GM21447 (cell line): ENCODE data around the gene SMARCC1.

Experiments used
- ATAC-seq: cut with Tn5 transposase; IDR thresholded peaks from one replicate; pipeline ENCODE4 v1.9.1; 2021; ENCODE audit not compliant: unreplicated experiment

The SMARCC1 gene

DNA sequence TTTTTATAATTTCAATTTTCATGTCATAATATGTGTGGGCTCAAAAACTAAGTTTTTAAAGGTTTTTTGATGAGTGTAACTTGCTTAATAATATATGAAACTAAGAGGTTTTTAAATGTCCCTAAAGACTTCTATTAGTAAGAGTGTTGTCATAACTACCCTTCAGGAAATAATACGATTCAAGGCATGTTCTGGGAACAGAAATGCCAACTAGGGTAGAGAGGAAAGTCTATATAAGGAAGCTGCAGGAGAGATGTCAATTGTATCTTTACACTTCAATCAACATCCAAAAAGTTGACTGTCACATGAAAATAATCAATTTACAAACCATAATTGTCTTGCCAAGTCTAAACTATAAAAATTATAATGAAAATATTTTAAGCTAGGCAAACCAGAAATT is 76.3 kb downstream of the SMARCC1 start:
- no peak for ATAC-seq

GRCh38 chr3:47704237-47704612 is 77.5 kb downstream of the SMARCC1 start:
- ATAC-seq: no peak

GRCh38 chr3:47701388-47701787 is 80.3 kb downstream of the SMARCC1 start:
- ATAC-seq: no peak

DNA sequence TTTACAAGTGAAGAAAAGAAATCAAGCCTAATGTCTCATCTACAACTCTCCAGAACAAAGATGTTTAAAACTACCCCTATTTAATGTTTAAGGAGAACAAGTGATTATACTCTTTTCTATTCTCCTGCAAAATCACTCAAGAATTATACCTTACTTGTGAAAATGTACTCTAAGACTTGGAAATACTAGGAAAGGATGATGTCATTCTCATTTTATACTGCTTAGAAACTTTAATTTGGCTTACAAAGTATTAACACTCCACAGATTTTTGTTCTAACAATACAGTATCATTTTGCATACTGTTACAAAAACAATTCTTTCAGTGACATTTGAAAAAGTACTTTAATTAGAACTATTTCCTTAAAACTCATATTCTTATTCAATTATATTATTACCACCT is 89.5 kb downstream of the SMARCC1 start:
- no peak for ATAC-seq

- no peak for ATAC-seq
These were observed 93.2 kb downstream of the SMARCC1 start for GRCh38 chr3:47688488-47688887.

DNA sequence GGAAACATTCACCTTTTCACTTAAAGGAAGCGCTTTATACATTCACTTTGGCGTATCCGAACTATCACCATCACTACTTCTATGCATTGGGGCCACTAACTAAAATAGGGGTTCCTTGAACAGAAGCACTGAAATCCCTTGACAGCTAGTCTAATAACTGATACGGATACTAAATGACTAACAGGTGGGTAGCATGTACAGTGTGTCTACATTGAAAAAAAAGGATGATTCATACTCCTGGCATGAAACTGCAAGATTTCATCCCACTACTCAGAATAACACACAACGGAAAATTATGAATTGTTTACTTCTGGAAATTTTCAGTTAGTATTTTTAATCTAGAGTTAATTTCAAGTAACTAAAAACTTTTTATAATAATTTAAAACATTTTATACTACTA is 96.7 kb downstream of the SMARCC1 start:
- ATAC-seq: no peak

GRCh38 chr3:47681016-47681415 is 100.7 kb downstream of the SMARCC1 start:
- ATAC-seq: no peak

DNA sequence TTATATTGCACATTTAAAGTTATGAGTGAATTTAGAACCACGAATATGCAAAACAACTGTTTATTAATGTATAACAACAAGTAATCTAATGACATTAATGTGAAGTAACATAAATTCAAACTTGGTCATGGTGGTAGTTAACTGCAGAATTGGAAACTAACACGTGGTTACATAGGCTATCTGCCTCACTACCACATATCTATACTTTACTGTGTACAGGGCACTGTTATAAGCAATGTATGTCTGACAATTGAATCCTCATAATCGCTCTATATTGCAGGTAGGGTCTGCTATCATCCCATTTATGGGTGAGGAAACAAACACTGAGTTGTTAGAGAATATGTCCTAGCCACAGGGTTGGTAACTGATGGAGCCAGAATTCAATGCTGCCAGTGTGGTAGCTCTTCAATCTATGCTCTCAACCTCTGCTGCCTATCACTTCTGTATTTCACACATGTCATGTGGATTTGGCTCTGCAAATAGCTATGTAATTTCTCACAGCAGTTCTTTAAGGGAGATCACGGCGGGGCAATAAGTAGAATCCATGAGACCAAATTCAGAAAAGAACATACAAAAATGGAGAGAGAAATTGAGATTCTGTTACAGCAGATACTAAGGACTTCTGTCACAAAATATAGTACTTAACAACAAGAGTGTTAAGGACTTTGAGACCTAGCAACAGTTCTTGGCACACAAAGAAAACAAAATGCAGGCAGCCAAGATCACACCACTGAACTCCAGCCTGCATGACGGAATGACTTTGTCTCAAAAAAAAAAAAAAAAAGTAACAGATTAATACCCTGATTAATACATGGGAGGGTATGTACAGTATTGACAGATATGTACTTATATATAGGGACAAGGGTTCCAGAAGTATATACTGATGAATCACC is 103.0 kb downstream of the SMARCC1 start:
- ATAC-seq: no peak

DNA sequence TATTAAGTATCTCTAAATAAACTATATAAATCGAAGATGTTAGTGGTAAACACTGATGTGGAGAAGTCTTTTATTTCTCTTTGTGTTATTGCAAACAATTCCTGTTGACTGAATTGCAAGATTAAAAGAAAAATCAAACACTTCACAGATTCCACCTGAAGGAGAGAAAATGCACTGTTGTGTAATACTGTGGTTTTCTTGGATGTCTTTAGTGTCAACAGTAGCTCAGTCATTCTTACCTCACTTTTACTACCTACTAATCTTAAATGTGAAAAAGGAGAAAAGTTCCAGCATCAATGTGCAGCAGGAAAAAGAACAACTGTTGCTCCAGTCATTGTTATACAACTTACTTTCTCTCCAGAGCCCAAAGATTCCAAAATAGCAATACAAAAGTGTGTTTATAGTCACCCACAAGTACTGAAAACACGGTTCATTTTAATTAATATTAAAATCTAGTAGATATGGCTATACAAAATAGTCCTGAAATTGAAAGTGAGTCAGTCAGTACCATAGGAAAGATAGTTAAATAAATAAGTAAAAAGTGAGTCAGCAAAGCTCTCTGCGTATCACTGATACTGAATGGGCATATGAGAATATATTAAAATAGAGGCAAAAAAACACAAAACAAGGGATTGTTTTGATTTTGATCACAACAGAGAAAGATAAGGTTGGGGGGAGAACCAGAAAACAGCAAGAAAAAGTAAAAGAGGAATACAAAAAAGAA is 112.5 kb downstream of the SMARCC1 start:
- no peak for ATAC-seq

DNA sequence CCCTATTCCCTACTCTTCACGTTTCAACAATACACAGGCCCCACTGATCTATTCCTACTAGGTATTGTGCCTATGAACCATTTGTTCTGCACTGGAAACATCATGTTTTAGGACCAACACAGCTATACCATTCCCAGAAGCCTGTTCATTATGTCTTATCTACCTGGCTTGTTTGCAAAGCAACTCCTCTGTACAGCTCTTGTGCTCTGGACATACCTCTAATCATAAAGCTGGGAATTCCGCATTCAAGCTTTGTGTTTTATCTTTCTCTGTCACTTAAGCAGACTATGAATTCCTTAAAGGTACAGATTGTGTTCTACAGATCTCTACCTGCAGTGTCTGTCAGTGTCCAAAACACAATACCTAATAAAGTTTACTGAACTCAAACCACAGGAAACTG is 115.6 kb downstream of the SMARCC1 start:
- no peak for ATAC-seq

GRCh38 chr3:47664519-47664918 is 117.2 kb downstream of the SMARCC1 start:
- ATAC-seq: no peak

DNA sequence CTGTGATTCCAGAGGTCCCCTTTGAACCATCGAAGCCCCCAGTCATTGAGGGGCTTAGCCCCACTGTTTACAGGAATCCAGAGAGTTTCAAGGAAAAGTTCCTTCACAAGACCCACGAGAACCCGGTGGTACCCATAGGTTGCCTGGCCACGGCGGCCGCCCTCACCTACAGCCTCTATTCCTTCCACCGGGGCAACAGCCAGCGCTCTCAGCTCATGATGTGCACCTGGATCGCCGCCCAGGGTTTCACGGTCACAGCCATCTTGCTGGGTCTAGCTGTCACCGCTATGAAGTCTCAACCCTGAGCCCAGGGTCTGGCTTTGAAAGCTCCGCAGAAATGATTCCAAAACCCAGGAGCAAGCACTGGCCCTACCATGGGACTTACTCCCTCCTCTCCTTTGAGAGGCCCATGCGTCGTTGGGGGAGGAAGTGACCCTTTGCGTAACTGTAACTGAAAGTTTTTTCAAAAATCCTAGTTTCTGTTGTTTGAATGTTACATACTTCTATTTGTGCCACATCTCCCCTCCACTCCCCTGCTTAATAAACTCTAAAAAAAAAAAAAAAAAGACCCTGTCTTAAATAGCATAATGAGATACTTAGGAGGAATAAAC is 118.0 kb downstream of the SMARCC1 start:
- ATAC-seq: no peak

DNA sequence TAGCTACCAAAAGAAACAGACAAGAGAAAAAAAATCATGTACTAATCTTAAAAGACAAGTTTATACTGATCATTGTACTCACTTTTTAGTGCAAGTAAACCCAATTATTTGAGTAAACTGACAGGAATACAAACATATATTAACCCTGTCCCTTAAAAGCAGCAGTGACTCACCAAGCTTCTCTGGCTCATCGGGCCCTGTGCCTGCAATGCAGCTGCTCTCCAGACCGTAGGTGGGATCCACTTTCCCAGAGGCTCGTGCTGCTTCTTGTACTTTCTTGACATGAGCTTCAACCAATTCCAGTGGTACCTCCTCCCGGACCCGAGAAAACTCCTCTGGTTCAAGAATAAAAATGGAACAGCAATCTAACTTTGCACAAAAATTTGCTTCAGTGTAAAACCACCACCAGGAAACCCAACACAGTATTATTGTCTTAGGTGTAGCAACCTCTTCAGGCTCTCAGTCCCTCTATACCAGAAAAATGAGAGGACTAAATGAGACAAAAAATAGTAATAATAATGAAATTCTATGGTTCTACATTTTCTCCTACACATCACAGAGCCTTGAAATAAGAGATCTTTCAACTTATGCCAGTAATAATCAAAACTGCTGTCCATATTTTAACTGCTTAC is 120.5 kb downstream of the SMARCC1 start:
- no peak for ATAC-seq

DNA sequence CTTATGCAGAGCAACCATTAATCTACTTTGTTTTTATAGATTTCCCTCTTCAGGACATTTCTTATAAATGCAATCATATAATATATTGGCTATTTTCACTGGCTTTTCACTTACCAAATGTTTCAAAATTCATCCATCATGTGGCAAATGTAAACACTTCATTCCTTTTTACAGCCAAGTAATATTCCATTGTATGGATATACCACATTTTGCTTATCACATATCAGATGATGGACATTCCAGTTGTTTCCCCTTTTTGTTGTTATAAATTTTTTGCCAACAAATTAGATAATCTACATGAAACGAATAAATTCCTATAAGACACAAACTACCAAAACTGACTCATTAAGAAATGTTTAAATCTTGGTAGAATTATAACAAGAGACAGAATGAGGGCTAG is 123.2 kb downstream of the SMARCC1 start:
- ATAC-seq: no peak

- no peak for ATAC-seq
These were observed 129.6 kb downstream of the SMARCC1 start for GRCh38 chr3:47652142-47652541.

DNA sequence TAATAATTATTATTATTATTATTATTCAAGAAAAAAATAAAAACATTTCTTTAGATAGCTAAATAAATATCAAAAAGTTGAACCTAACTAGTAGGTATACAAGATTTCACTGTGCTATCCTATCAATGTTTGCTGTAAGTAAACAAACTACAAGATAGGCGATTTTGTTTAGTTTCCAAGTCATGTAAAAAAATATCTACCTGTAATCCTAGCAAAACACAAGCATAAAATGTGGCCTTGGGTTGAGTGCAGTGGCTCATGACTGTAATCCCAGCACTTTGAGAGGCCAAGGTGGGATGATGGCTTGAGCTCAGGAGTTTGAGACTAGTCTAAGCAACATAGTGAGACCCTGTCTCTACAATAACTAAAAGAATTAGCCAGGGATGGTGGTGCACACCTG is 131.4 kb downstream of the SMARCC1 start:
- ATAC-seq: no peak

GRCh38 chr3:47647550-47647949 is 134.1 kb downstream of the SMARCC1 start:
- ATAC-seq: no peak

DNA sequence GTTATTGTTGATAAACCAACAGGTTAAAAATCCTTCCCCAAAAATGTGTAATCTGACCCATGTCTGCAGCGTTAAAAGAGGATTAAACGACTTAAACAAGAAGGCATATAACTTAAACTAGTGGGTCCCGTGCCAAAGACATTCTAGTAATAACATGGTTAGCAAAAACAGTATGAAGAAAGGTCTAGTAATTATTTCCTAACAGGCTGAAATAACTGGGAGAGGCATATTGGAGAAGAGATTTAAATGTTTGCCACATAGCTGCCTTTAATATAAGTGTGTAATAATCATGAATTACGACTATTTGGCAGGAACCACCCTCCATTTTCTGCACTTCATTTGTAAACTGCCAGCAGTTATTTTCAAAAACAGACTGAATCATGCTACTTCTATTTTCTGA is 135.3 kb downstream of the SMARCC1 start:
- ATAC-seq: no peak

DNA sequence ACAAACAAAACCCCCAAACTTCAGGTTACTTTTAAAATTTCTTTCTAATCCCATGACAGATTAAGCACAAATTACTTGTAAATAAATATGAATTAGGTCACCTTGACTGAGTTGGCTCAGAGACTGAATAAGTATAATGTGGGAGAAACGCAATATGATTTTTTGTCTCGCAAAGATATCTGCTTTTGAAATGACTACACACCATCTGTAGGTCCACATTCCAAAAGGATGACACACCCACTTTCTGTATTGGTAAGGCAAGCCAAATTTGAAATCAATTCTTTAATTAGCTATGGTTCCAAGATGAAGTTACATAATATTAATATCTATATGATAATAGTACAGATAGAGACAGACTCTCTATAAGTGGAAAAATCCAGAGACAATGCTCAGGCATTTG is 136.1 kb downstream of the SMARCC1 start:
- no peak for ATAC-seq

- ATAC-seq: no peak
These were observed 138.6 kb downstream of the SMARCC1 start for GRCh38 chr3:47643092-47643491.

- no peak for ATAC-seq
These were observed 140.0 kb downstream of the SMARCC1 start for GRCh38 chr3:47641739-47642138.

- no peak for ATAC-seq
These were observed 144.8 kb downstream of the SMARCC1 start for GRCh38 chr3:47636921-47637320.
